ENCODE measurements around the gene CHPF. TPM values are rescaled to one million over a fixed set of nuclear protein-coding genes. Genes with fewer than 3 reads are reported as not detected.

The CHPF gene
- total RNA-seq, 4 donors from 2014 or later, result 40.4 to 56.6 (median 52.6) TPM

GRCh38 chr2:219538956-219539788 lies 4.4 kb downstream of the CHPF start:
- peaks cover 0 to 55% (median 0%) of the 10 kb centered on the region in 4 donors for H3K27me3 ChIP-seq
- TF ChIP-seq CTCF (IDR thresholded peaks at IDR 0.05), result no peak
- no peak for TF ChIP-seq POLR2A (IDR thresholded peaks at IDR 0.05)
- intact Hi-C loops (cut with DNase I), result loop anchor here (5.0 kb wide), 1 partner anchor 103 kb away; no protein-coding TSS in a partner anchor
- H3K9me3 ChIP-seq, result no peaks in the 10 kb centered on the region
- WGBS, 2 donors, result 50 to 92% methylated on average over 1 to 4 of the region's 32 CpGs
- H3K36me3 ChIP-seq, result peaks cover 5 to 33% (median 12%) of the 10 kb centered on the region in 3 donors
- H3K4me3 ChIP-seq, result no peak overlapping the region
- no peak overlapping the region for H3K27ac ChIP-seq
- no peak for DNase-seq
- H3K4me1 ChIP-seq, result peaks cover 14 to 46% (median 21%) of the 10 kb centered on the region in 3 donors

- WGBS, 2 donors, result 7 to 43% methylated on average over 4 to 6 of the region's 6 CpGs
Measured at GRCh38 chr2:219538504-219538951, 5.1 kb downstream of the CHPF start.

GRCh38 chr2:219537657-219538488 lies 5.7 kb downstream of the CHPF start:
- peaks cover 5 to 33% (median 12%) of the 10 kb centered on the region in 3 donors for H3K36me3 ChIP-seq
- no peak for DNase-seq
- no peak overlapping the region for H3K4me3 ChIP-seq
- 32 to 47% methylated on average over 3 to 5 of the region's 15 CpGs for WGBS, 2 donors
- H3K9me3 ChIP-seq, result no peaks in the 10 kb centered on the region
- TF ChIP-seq POLR2A (IDR thresholded peaks at IDR 0.05) (no peak), CTCF (IDR thresholded peaks at IDR 0.05) (no peak)
- intact Hi-C loops (cut with DNase I), result loop anchor here (5.0 kb wide), 1 partner anchor 104 kb away; no protein-coding TSS in a partner anchor
- H3K27me3 ChIP-seq, result peaks cover 0 to 62% (median 0%) of the 10 kb centered on the region in 4 donors
- no peak overlapping the region for H3K27ac ChIP-seq
- H3K4me1 ChIP-seq, result peaks cover 13 to 35% (median 18%) of the 10 kb centered on the region in 3 donors

More at GRCh38 chr2:219538504-219538951, 5.1 kb downstream of the CHPF start:
- Histone ChIP-seq H3K4me1 (peaks cover 13 to 41% (median 18%) of the 10 kb centered on the region in 3 donors), H3K27ac (no peak overlapping the region), H3K36me3 (peaks cover 5 to 33% (median 12%) of the 10 kb centered on the region in 3 donors), H3K9me3 (no peaks in the 10 kb centered on the region), H3K27me3 (peaks cover 0 to 55% (median 0%) of the 10 kb centered on the region in 4 donors), H3K4me3 (no peak overlapping the region)
- TF ChIP-seq CTCF (IDR thresholded peaks at IDR 0.05), result no peak
- no peak for TF ChIP-seq POLR2A (IDR thresholded peaks at IDR 0.05)
- intact Hi-C loops (cut with DNase I), result loop anchor here (5.0 kb wide), 1 partner anchor 104 kb away; no protein-coding TSS in a partner anchor
- DNase-seq, result no peak

- 60% methylated on average over 1 of the region's 9 CpGs; no CpG with 5 or more reads in 1 of the 2 donors for WGBS, 2 donors
- no peak overlapping the region for H3K4me3 ChIP-seq
- TF ChIP-seq CTCF (IDR thresholded peaks at IDR 0.05), result no peak
- TF ChIP-seq POLR2A (IDR thresholded peaks at IDR 0.05), result no peak
- H3K36me3 ChIP-seq, result peaks cover 5 to 33% (median 12%) of the 10 kb centered on the region in 3 donors
- no peak overlapping the region for H3K27ac ChIP-seq
- H3K9me3 ChIP-seq, result no peaks in the 10 kb centered on the region
- H3K27me3 ChIP-seq, result peaks cover 0 to 69% (median 0%) of the 10 kb centered on the region in 4 donors
- DNase-seq, result no peak
- H3K4me1 ChIP-seq, result peaks cover 6 to 26% (median 9%) of the 10 kb centered on the region in 3 donors
- intact Hi-C loops (cut with DNase I), result loop anchor here (5.0 kb wide), 1 partner anchor 105 kb away; no protein-coding TSS in a partner anchor
Measured at GRCh38 chr2:219536967-219537366, 6.6 kb downstream of the CHPF start.

Measured in esophagus squamous epithelium (tissue), 5 donors.